Cardiac muscle cell (in vitro differentiated cells and primary cell): Measurements from ENCODE around the gene TSPAN6. TPM values are rescaled to one million over a fixed set of nuclear protein-coding genes. Genes with fewer than 3 reads are reported as not detected.

Experiments
- DNase-seq, 2 donors: peaks; one replicate each; pipeline versions ENCODE4 v3.0.0 to v3.0.0-alpha.2; 2010 to 2017; ENCODE audit warnings: low read depth in 1 of 2, low spot score in 1 of 2
- H3K27ac ChIP-seq: fragments of 200-600 bp; sonication (generic); 2 replicates; pipeline ENCODE4 v1.5.1; 2016
- H3K27me3 ChIP-seq: fragments of 200-600 bp; sonication (generic); 2 replicates; pipeline ENCODE4 v1.6.0; 2016; ENCODE audit warnings: control low read depth
- H3K36me3 ChIP-seq: fragments of 200-600 bp; sonication (generic); 2 replicates; pipeline ENCODE4 v1.5.1; 2016; ENCODE audit warnings: control low read depth
- H3K4me1 ChIP-seq: fragments of 200-600 bp; sonication (generic); 2 replicates; pipeline ENCODE4 v1.8.1; 2017; ENCODE audit warnings: low read depth, mild to moderate bottlenecking, mixed run types
- H3K4me3 ChIP-seq: fragments of 200-600 bp; sonication (generic); 2 replicates; pipeline ENCODE4 v1.5.1; 2016; ENCODE audit warnings: mild to moderate bottlenecking
- H3K9me3 ChIP-seq: fragments of 200-600 bp; sonication (generic); 2 replicates; pipeline ENCODE4 v1.5.1; 2017; ENCODE audit warnings: low read depth, mild to moderate bottlenecking, control low read depth
- polyA plus RNA-seq: library from polyadenylated mRNA; unstranded; fragments of >200 nt; fragmentation: Nextera tagmentation; extraction: Ambion mirVana; gene quantifications from 2 replicates; pipeline ENCODE4 v1.2.1, GENCODE V29; 2016
- total RNA-seq: library from RNA; depleted of rRNA; stranded (reverse); fragments of >200 nt; gene quantifications from 2 replicates; pipeline ENCODE4 v1.2.3, GENCODE V29; 2016
- TF ChIP-seq, protein P1 (sequence below): IDR thresholded peaks from 2 replicates; pipeline ENCODE4 v1.5.1; 2012; ENCODE audit warnings: low read depth, mild to moderate bottlenecking, low read length

Gene TSPAN6, protein sequence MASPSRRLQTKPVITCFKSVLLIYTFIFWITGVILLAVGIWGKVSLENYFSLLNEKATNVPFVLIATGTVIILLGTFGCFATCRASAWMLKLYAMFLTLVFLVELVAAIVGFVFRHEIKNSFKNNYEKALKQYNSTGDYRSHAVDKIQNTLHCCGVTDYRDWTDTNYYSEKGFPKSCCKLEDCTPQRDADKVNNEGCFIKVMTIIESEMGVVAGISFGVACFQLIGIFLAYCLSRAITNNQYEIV
- total RNA-seq (57.8 and 86.9 TPM in 2 replicates), polyA plus RNA-seq (175 and 196 TPM in 2 replicates)

- H3K4me3 ChIP-seq, result peak within 1 kb of the TSS; percentile 61
- TF ChIP-seq, protein P1, sequence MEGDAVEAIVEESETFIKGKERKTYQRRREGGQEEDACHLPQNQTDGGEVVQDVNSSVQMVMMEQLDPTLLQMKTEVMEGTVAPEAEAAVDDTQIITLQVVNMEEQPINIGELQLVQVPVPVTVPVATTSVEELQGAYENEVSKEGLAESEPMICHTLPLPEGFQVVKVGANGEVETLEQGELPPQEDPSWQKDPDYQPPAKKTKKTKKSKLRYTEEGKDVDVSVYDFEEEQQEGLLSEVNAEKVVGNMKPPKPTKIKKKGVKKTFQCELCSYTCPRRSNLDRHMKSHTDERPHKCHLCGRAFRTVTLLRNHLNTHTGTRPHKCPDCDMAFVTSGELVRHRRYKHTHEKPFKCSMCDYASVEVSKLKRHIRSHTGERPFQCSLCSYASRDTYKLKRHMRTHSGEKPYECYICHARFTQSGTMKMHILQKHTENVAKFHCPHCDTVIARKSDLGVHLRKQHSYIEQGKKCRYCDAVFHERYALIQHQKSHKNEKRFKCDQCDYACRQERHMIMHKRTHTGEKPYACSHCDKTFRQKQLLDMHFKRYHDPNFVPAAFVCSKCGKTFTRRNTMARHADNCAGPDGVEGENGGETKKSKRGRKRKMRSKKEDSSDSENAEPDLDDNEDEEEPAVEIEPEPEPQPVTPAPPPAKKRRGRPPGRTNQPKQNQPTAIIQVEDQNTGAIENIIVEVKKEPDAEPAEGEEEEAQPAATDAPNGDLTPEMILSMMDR, result peak; percentile 56
- H3K4me1 ChIP-seq, result peaks cover 4% of the 10 kb centered on the region
- peak within 1 kb of the TSS; percentile 83 for H3K27ac ChIP-seq
- H3K27me3 ChIP-seq, result no peaks in the 10 kb centered on the region
- H3K36me3 ChIP-seq, result peaks cover 8% of the 10 kb centered on the region
- peak; percentile 92 for DNase-seq
- H3K9me3 ChIP-seq, result no peaks in the 10 kb centered on the region
Observed at GRCh38 chrX:100636321-100636991, at the start of gene TSPAN6. Gene TSPAN6 (minus strand): TSS chrX:100636806. CDS start chrX:100636694, 112 bp downstream.

DNA sequence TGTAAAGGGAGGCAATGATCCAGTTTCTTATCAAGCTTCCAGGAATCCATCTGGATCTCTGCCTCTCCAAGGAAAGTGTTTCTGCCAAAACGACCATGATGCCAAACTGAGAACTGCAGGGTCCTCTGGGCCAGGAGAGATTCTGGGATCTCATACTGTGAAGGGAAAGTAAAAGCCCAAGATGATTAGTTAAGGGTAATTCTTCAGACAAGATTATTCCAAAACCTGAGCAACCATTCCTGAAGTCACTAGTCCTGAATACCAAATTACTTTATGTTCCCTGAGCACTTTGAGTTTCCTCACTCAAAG lies 49.3 kb upstream of the TSPAN6 start:
- TF ChIP-seq, protein P1, result no peak
- no peak overlapping the region for H3K27ac ChIP-seq
- peaks cover 6% of the 10 kb centered on the region for H3K4me1 ChIP-seq
- H3K4me3 ChIP-seq, result no peak overlapping the region
- no peaks in the 10 kb centered on the region for H3K27me3 ChIP-seq
- H3K9me3 ChIP-seq, result no peaks in the 10 kb centered on the region
- no peaks in the 10 kb centered on the region for H3K36me3 ChIP-seq
- DNase-seq, result no peak

GRCh38 chrX:100685284-100685996 lies 48.8 kb upstream of the TSPAN6 start:
- Histone ChIP-seq H3K27me3 (no peaks in the 10 kb centered on the region), H3K9me3 (no peaks in the 10 kb centered on the region), H3K27ac (no peak overlapping the region), H3K36me3 (no peaks in the 10 kb centered on the region), H3K4me3 (no peak overlapping the region), H3K4me1 (peaks cover 11% of the 10 kb centered on the region)
- DNase-seq, result peak; percentile 69 to 84
- TF ChIP-seq, protein P1, result peak; percentile 74

GRCh38 chrX:100682939-100683338 lies 46.3 kb upstream of the TSPAN6 start:
- H3K27ac ChIP-seq, result no peak overlapping the region
- no peak overlapping the region for H3K4me3 ChIP-seq
- no peaks in the 10 kb centered on the region for H3K27me3 ChIP-seq
- TF ChIP-seq, protein P1, result no peak
- peaks cover 26% of the 10 kb centered on the region for H3K4me1 ChIP-seq
- H3K36me3 ChIP-seq, result no peaks in the 10 kb centered on the region
- DNase-seq, result no peak
- no peaks in the 10 kb centered on the region for H3K9me3 ChIP-seq

- H3K36me3 ChIP-seq, result no peaks in the 10 kb centered on the region
- peak overlapping the region; percentile 18 for H3K27ac ChIP-seq
- DNase-seq, result no peak
- H3K4me3 ChIP-seq, result no peak overlapping the region
- peaks cover 31% of the 10 kb centered on the region for H3K4me1 ChIP-seq
- no peaks in the 10 kb centered on the region for H3K27me3 ChIP-seq
- no peaks in the 10 kb centered on the region for H3K9me3 ChIP-seq
- TF ChIP-seq, protein P1, result no peak
Observed at GRCh38 chrX:100681599-100681998, 45.0 kb upstream of the TSPAN6 start.
